ENCODE results near the gene CACNA1F.

The CACNA1F gene

GRCh38 chrX:49269010-49269766 is 36.0 kb upstream of the CACNA1F start:
- Histone ChIP-seq H3K4me3 (ENCODE audit: low read length) (peak overlapping the region; percentile 84), H3K27me3 (replicated peaks; ENCODE audit: control insufficient read depth, insufficient read depth, low read length) (peaks cover 6% of the 10 kb centered on the region), H3K9ac (ENCODE audit: low read length) (peak overlapping the region; percentile 85), H3K4me1 (ENCODE audit: control insufficient read depth, insufficient read depth, low read length) (peaks cover 19% of the 10 kb centered on the region), H3K9me3 (ENCODE audit: control insufficient read depth, low read length) (no peaks in the 10 kb centered on the region), H3K36me3 (ENCODE audit: control insufficient read depth, insufficient read depth, low read length, severe bottlenecking) (no peaks in the 10 kb centered on the region)
- peak; percentile 96 for DNase-seq (ENCODE audit: low read depth)

- DNase-seq (ENCODE audit: low read depth), result no peak
- Histone ChIP-seq H3K4me1 (ENCODE audit: control insufficient read depth, insufficient read depth, low read length) (peaks cover 19% of the 10 kb centered on the region), H3K36me3 (ENCODE audit: control insufficient read depth, insufficient read depth, low read length, severe bottlenecking) (no peaks in the 10 kb centered on the region), H3K9ac (ENCODE audit: low read length) (peak overlapping the region; percentile 64), H3K27me3 (replicated peaks; ENCODE audit: control insufficient read depth, insufficient read depth, low read length) (peaks cover 7% of the 10 kb centered on the region), H3K4me3 (ENCODE audit: low read length) (peak overlapping the region; percentile 84), H3K9me3 (ENCODE audit: control insufficient read depth, low read length) (no peaks in the 10 kb centered on the region)
These were observed 35.5 kb upstream of the CACNA1F start for GRCh38 chrX:49268702-49269009.

GRCh38 chrX:49266523-49267445 is 33.6 kb upstream of the CACNA1F start:
- H3K9ac ChIP-seq (ENCODE audit: low read length), result no peak overlapping the region
- DNase-seq (ENCODE audit: low read depth), result no peak
- no peaks in the 10 kb centered on the region for H3K9me3 ChIP-seq (ENCODE audit: control insufficient read depth, low read length)
- H3K36me3 ChIP-seq (ENCODE audit: control insufficient read depth, insufficient read depth, low read length, severe bottlenecking), result no peaks in the 10 kb centered on the region
- H3K4me1 ChIP-seq (ENCODE audit: control insufficient read depth, insufficient read depth, low read length), result peaks cover 10% of the 10 kb centered on the region
- H3K27me3 ChIP-seq (replicated peaks; ENCODE audit: control insufficient read depth, insufficient read depth, low read length), result peaks cover 13% of the 10 kb centered on the region
- no peak overlapping the region for H3K4me3 ChIP-seq (ENCODE audit: low read length)

- Histone ChIP-seq H3K36me3 (ENCODE audit: control insufficient read depth, insufficient read depth, low read length, severe bottlenecking) (no peaks in the 10 kb centered on the region), H3K9me3 (ENCODE audit: control insufficient read depth, low read length) (peaks cover 2% of the 10 kb centered on the region), H3K9ac (ENCODE audit: low read length) (no peak within 1 kb of the TSS), H3K4me1 (ENCODE audit: control insufficient read depth, insufficient read depth, low read length) (no peaks in the 10 kb centered on the region), H3K27me3 (replicated peaks; ENCODE audit: control insufficient read depth, insufficient read depth, low read length) (peaks cover 17% of the 10 kb centered on the region), H3K4me3 (ENCODE audit: low read length) (no peak within 1 kb of the TSS)
- no peak for DNase-seq (ENCODE audit: low read depth)
These were observed 31.3 kb upstream of the CACNA1F start, which contains the start of gene FOXP3 for GRCh38 chrX:49264460-49264859. TSS of gene FOXP3 (minus strand) at chrX:49264710. CDS start at chrX:49258505, 6,205 bp downstream.

GRCh38 chrX:49263631-49264030 is 30.5 kb upstream of the CACNA1F start:
- Histone ChIP-seq H3K4me1 (ENCODE audit: control insufficient read depth, insufficient read depth, low read length) (no peaks in the 10 kb centered on the region), H3K4me3 (ENCODE audit: low read length) (no peak overlapping the region), H3K27me3 (replicated peaks; ENCODE audit: control insufficient read depth, insufficient read depth, low read length) (peaks cover 25% of the 10 kb centered on the region), H3K36me3 (ENCODE audit: control insufficient read depth, insufficient read depth, low read length, severe bottlenecking) (no peaks in the 10 kb centered on the region), H3K9ac (ENCODE audit: low read length) (no peak overlapping the region), H3K9me3 (ENCODE audit: control insufficient read depth, low read length) (peaks cover 2% of the 10 kb centered on the region)
- no peak for DNase-seq (ENCODE audit: low read depth)

- Histone ChIP-seq H3K9me3 (ENCODE audit: control insufficient read depth, low read length) (peaks cover 2% of the 10 kb centered on the region), H3K9ac (ENCODE audit: low read length) (no peak overlapping the region), H3K4me3 (ENCODE audit: low read length) (no peak overlapping the region), H3K4me1 (ENCODE audit: control insufficient read depth, insufficient read depth, low read length) (no peaks in the 10 kb centered on the region), H3K27me3 (replicated peaks; ENCODE audit: control insufficient read depth, insufficient read depth, low read length) (peaks cover 29% of the 10 kb centered on the region), H3K36me3 (ENCODE audit: control insufficient read depth, insufficient read depth, low read length, severe bottlenecking) (no peaks in the 10 kb centered on the region)
- DNase-seq (ENCODE audit: low read depth), result no peak
These were observed 29.5 kb upstream of the CACNA1F start for GRCh38 chrX:49262603-49263002.

GRCh38 chrX:49260221-49260985 is 27.3 kb upstream of the CACNA1F start:
- Histone ChIP-seq H3K36me3 (ENCODE audit: control insufficient read depth, insufficient read depth, low read length, severe bottlenecking) (no peaks in the 10 kb centered on the region), H3K9ac (ENCODE audit: low read length) (no peak overlapping the region), H3K4me1 (ENCODE audit: control insufficient read depth, insufficient read depth, low read length) (no peaks in the 10 kb centered on the region), H3K27me3 (replicated peaks; ENCODE audit: control insufficient read depth, insufficient read depth, low read length) (peaks cover 29% of the 10 kb centered on the region), H3K9me3 (ENCODE audit: control insufficient read depth, low read length) (peaks cover 2% of the 10 kb centered on the region), H3K4me3 (ENCODE audit: low read length) (no peak overlapping the region)
- no peak for DNase-seq (ENCODE audit: low read depth)

- DNase-seq (ENCODE audit: low read depth), result no peak
- H3K4me1 ChIP-seq (ENCODE audit: control insufficient read depth, insufficient read depth, low read length), result no peaks in the 10 kb centered on the region
- no peak overlapping the region for H3K9ac ChIP-seq (ENCODE audit: low read length)
- H3K36me3 ChIP-seq (ENCODE audit: control insufficient read depth, insufficient read depth, low read length, severe bottlenecking), result no peaks in the 10 kb centered on the region
- peaks cover 22% of the 10 kb centered on the region for H3K27me3 ChIP-seq (replicated peaks; ENCODE audit: control insufficient read depth, insufficient read depth, low read length)
- peaks cover 2% of the 10 kb centered on the region for H3K9me3 ChIP-seq (ENCODE audit: control insufficient read depth, low read length)
- no peak overlapping the region for H3K4me3 ChIP-seq (ENCODE audit: low read length)
These were observed 25.6 kb upstream of the CACNA1F start for GRCh38 chrX:49258749-49259124.

GRCh38 chrX:49257846-49258748 is 25.0 kb upstream of the CACNA1F start:
- H3K9ac ChIP-seq (ENCODE audit: low read length), result no peak overlapping the region
- H3K27me3 ChIP-seq (replicated peaks; ENCODE audit: control insufficient read depth, insufficient read depth, low read length), result peaks cover 22% of the 10 kb centered on the region
- no peak overlapping the region for H3K4me3 ChIP-seq (ENCODE audit: low read length)
- no peaks in the 10 kb centered on the region for H3K4me1 ChIP-seq (ENCODE audit: control insufficient read depth, insufficient read depth, low read length)
- no peak for DNase-seq (ENCODE audit: low read depth)
- no peaks in the 10 kb centered on the region for H3K36me3 ChIP-seq (ENCODE audit: control insufficient read depth, insufficient read depth, low read length, severe bottlenecking)
- peaks cover 2% of the 10 kb centered on the region for H3K9me3 ChIP-seq (ENCODE audit: control insufficient read depth, low read length)

- Histone ChIP-seq H3K9ac (ENCODE audit: low read length) (no peak overlapping the region), H3K36me3 (ENCODE audit: control insufficient read depth, insufficient read depth, low read length, severe bottlenecking) (no peaks in the 10 kb centered on the region), H3K4me1 (ENCODE audit: control insufficient read depth, insufficient read depth, low read length) (no peaks in the 10 kb centered on the region), H3K27me3 (replicated peaks; ENCODE audit: control insufficient read depth, insufficient read depth, low read length) (peaks cover 17% of the 10 kb centered on the region), H3K4me3 (ENCODE audit: low read length) (no peak overlapping the region), H3K9me3 (ENCODE audit: control insufficient read depth, low read length) (peaks cover 2% of the 10 kb centered on the region)
- DNase-seq (ENCODE audit: low read depth), result no peak
These were observed 24.1 kb upstream of the CACNA1F start for GRCh38 chrX:49257074-49257790.

All from adipocyte (in vitro differentiated cells).